ENCODE measurements around the gene CETP. TPM values are rescaled to one million over a fixed set of nuclear protein-coding genes. Genes with fewer than 3 reads are reported as not detected.
A peak's percentile ranks its signal among the peaks of the same experiment; 100 is the strongest.

CETP gene
- total and polyA plus RNA-seq, 2 of the 13 experiments (the other 11 are each of a cell fraction or from before 2014, with no cell fraction given) = 0.31 to 9.8 TPM

- TF ChIP-seq, protein P1, sequence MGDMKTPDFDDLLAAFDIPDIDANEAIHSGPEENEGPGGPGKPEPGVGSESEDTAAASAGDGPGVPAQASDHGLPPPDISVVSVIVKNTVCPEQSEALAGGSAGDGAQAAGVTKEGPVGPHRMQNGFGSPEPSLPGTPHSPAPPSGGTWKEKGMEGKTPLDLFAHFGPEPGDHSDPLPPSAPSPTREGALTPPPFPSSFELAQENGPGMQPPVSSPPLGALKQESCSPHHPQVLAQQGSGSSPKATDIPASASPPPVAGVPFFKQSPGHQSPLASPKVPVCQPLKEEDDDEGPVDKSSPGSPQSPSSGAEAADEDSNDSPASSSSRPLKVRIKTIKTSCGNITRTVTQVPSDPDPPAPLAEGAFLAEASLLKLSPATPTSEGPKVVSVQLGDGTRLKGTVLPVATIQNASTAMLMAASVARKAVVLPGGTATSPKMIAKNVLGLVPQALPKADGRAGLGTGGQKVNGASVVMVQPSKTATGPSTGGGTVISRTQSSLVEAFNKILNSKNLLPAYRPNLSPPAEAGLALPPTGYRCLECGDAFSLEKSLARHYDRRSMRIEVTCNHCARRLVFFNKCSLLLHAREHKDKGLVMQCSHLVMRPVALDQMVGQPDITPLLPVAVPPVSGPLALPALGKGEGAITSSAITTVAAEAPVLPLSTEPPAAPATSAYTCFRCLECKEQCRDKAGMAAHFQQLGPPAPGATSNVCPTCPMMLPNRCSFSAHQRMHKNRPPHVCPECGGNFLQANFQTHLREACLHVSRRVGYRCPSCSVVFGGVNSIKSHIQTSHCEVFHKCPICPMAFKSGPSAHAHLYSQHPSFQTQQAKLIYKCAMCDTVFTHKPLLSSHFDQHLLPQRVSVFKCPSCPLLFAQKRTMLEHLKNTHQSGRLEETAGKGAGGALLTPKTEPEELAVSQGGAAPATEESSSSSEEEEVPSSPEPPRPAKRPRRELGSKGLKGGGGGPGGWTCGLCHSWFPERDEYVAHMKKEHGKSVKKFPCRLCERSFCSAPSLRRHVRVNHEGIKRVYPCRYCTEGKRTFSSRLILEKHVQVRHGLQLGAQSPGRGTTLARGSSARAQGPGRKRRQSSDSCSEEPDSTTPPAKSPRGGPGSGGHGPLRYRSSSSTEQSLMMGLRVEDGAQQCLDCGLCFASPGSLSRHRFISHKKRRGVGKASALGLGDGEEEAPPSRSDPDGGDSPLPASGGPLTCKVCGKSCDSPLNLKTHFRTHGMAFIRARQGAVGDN (CRISPR knock-in tag; IDR thresholded peaks at IDR 0.05) = peak; percentile 74
- TF ChIP-seq ZNF605 (CRISPR knock-in tag; IDR thresholded peaks at IDR 0.05) (0 out of 2 replicates have a peak, but pooled peaks have one; percentile 18), ZFP91 (CRISPR knock-in tag; IDR thresholded peaks at IDR 0.05; ENCODE audit: borderline replicate concordance) (peak; percentile 28; the same call in 1 of the 2 replicates), ZBTB26 (CRISPR knock-in tag; IDR thresholded peaks at IDR 0.05; ENCODE audit: borderline replicate concordance) (peak; percentile 48; the same call in 1 of the 2 replicates), HNF4G (IDR thresholded peaks at IDR 0.05; ENCODE audit: borderline replicate concordance, low read depth, low read length) (peak; percentile 65; the same call in 1 of the 2 replicates), HNF4G (CRISPR knock-in tag; IDR thresholded peaks at IDR 0.05; ENCODE audit: borderline replicate concordance, low read depth) (peak; percentile 55; the same call in 1 of the 2 replicates)
Observed at GRCh38 chr16:56983211-56983751, 21.5 kb downstream of the CETP start (continued).
